Measurements from ENCODE around the gene RGS16.

DNA sequence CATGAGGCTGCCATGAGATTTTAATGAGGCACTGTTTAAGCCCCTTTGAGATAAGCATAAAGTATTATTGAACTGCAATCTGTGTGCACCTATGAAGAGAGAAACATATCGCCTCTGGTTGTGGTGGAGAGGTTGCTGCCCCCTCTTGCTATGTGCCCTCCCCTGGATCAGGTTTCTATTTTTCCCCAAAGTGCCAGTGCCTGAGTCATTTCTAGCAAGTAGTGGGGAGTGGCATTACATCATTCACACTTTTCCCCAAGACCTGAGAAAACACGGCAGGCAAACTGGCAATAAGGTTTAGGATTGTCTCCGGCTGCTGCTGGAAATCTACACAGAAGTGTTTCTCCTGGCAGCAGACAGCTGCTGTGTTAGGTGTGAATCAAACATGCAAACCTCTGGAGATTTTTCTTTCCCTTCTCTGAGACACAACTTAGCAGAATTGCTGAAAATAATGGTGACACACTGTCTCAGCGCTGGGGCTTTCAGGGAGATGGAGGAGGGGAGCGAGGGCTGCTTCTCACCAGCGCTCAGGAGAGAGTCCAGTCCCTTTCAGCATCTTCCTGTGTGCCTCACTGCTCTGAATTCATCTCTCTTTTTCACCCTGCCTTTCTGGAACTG is 13.7 kb upstream of the RGS16 start:
- TF ChIP-seq, protein P1, sequence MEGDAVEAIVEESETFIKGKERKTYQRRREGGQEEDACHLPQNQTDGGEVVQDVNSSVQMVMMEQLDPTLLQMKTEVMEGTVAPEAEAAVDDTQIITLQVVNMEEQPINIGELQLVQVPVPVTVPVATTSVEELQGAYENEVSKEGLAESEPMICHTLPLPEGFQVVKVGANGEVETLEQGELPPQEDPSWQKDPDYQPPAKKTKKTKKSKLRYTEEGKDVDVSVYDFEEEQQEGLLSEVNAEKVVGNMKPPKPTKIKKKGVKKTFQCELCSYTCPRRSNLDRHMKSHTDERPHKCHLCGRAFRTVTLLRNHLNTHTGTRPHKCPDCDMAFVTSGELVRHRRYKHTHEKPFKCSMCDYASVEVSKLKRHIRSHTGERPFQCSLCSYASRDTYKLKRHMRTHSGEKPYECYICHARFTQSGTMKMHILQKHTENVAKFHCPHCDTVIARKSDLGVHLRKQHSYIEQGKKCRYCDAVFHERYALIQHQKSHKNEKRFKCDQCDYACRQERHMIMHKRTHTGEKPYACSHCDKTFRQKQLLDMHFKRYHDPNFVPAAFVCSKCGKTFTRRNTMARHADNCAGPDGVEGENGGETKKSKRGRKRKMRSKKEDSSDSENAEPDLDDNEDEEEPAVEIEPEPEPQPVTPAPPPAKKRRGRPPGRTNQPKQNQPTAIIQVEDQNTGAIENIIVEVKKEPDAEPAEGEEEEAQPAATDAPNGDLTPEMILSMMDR (IDR thresholded peaks at IDR 0.05), result no peak
- no peak for TF ChIP-seq POLR2AphosphoS5 (IDR thresholded peaks at IDR 0.05; ENCODE audit: insufficient read depth in 1 of 2, low read depth in 1 of 2)
